Sigmoid colon (tissue), 7 donors: ENCODE results near the gene FTO. TPM values are rescaled to one million over a fixed set of nuclear protein-coding genes. Genes with fewer than 3 reads are reported as not detected.

Source experiments
- DNase-seq: peaks from one replicate; pipeline ENCODE4 v3.0.0-alpha.2; 2019
- H3K27ac ChIP-seq, 4 donors: fragments of 200-600 bp; sonication (generic); one replicate each; pipeline ENCODE4 v1.5.1; 2016 to 2019; ENCODE audit warnings: mild to moderate bottlenecking in 1 of 4
- H3K27me3 ChIP-seq, 3 donors: fragments of 200-600 bp; sonication (generic); one replicate each; pipeline ENCODE4 v1.5.1; 2019; ENCODE audit warnings: mild to moderate bottlenecking in 1 of 3
- H3K36me3 ChIP-seq, 4 donors: fragments of 200-600 bp; sonication (generic); one replicate each; pipeline ENCODE4 v1.5.1; 2016 to 2019
- H3K4me1 ChIP-seq, 4 donors: fragments of 200-600 bp; sonication (generic); one replicate each; pipeline ENCODE4 v1.5.1; 2017 to 2019
- H3K4me3 ChIP-seq, 4 donors: fragments of 200-600 bp; sonication (generic); one replicate each; pipeline ENCODE4 v1.5.1; 2017 to 2019; ENCODE audit warnings: mild to moderate bottlenecking in 2 of 4, moderate library complexity in 1 of 4
- H3K9me3 ChIP-seq, 4 donors: fragments of 200-600 bp in 3 of 4; sonication (generic) in 3 of 4; one replicate each; pipeline versions ENCODE4 v1.5.1 to v1.6.1; 2013 to 2019
- CTCF ChIP-seq, 4 experiments: fragments of 450-650 bp in 3 of 4; fragments of 200-600 bp in 1 of 4; IDR thresholded peaks; one replicate each; pipeline ENCODE4 v1.5.1; 2016 to 2019; ENCODE audit warnings: antibody characterized with exemption in 4 of 4, mild to moderate bottlenecking in 3 of 4, moderate library complexity in 2 of 4
- EP300 ChIP-seq, 4 donors: sonication (generic); formaldehyde crosslinking; IDR thresholded peaks; one replicate each; pipeline ENCODE4 v1.6.1; 2017; ENCODE audit warnings: antibody characterized with exemption in 4 of 4
- POLR2A ChIP-seq, 2 donors: fragments of 450-650 bp; IDR thresholded peaks; one replicate each; pipeline ENCODE4 v1.6.1; 2016; ENCODE audit warnings: antibody characterized with exemption in 2 of 2, mild to moderate bottlenecking in 2 of 2, moderate library complexity in 2 of 2
- POLR2AphosphoS5 ChIP-seq, 4 donors: sonication (generic); formaldehyde crosslinking; IDR thresholded peaks; one replicate each; pipeline ENCODE4 v1.6.1; 2017; ENCODE audit warnings: antibody characterized with exemption in 4 of 4
- WGBS, 2 donors: extraction: QIAGEN DNeasy Blood & Tissue Kit; methylation state at CpG; one replicate each; pipeline ENCODE4 v1.1.7; 2013; 5-methylcytosine and 5-hydroxymethylcytosine counted together
- intact Hi-C: fragments of 100-400 bp; cut with DNase I; formaldehyde crosslinking; loops from one replicate; pipeline ENCODE4 v1.15.1; 2023
- polyA plus RNA-seq, 3 donors: library from polyadenylated mRNA; stranded (reverse); fragments of 200-250 nt; gene quantifications; one replicate each; pipeline ENCODE4 v1.2.3, GENCODE V29; 2013
- total RNA-seq, 4 donors: library from RNA; depleted of rRNA; stranded (reverse); fragments of >200 nt; gene quantifications; one replicate each; pipeline ENCODE4 v1.1.0, GENCODE V29; 2016
- donor health status: healthy with polysubstance abuse.
- donor health status: Bipolar disorder and iron deficiency.
- donor health status: healthy.

The FTO gene
- total and polyA plus RNA-seq, 7 donors: 9.9 to 97.2 (median 77.8) TPM

- WGBS, 2 donors: 80 to 96% methylated on average over 1 of the region's 1 CpG
- H3K4me1 ChIP-seq: peaks cover 0 to 19% (median 9%) of the 10 kb centered on the region in 4 donors
- DNase-seq: no peak
- no peak overlapping the region for H3K4me3 ChIP-seq
- no peaks in the 10 kb centered on the region for H3K9me3 ChIP-seq
- H3K27me3 ChIP-seq: no peaks in the 10 kb centered on the region
- no peaks in the 10 kb centered on the region for H3K36me3 ChIP-seq
- intact Hi-C loops: no loop called here
- no peak overlapping the region for H3K27ac ChIP-seq
- TF ChIP-seq CTCF (IDR thresholded peaks at IDR 0.05): no peak
- no peak for TF ChIP-seq EP300 (IDR thresholded peaks at IDR 0.05)
- TF ChIP-seq POLR2AphosphoS5 (IDR thresholded peaks at IDR 0.05): no peak
Measured at GRCh38 chr16:53925107-53925410, 221.1 kb downstream of the FTO start.

- Histone ChIP-seq H3K9me3 (no peaks in the 10 kb centered on the region), H3K27me3 (no peaks in the 10 kb centered on the region), H3K36me3 (no peaks in the 10 kb centered on the region), H3K27ac (no peak overlapping the region), H3K4me3 (no peak overlapping the region), H3K4me1 (peaks cover 0 to 19% (median 9%) of the 10 kb centered on the region in 4 donors)
- intact Hi-C loops: no loop called here
- no peak for DNase-seq
- WGBS, 2 donors: 88 to 93% methylated on average over 3 of the region's 3 CpGs
- no peak for TF ChIP-seq POLR2AphosphoS5 (IDR thresholded peaks at IDR 0.05)
- no peak for TF ChIP-seq POLR2A (IDR thresholded peaks at IDR 0.05)
- no peak for TF ChIP-seq EP300 (IDR thresholded peaks at IDR 0.05)
- no peak for TF ChIP-seq CTCF (IDR thresholded peaks at IDR 0.05)
Measured at GRCh38 chr16:53925526-53925925, 221.6 kb downstream of the FTO start.

- intact Hi-C loops: no loop called here
- H3K9me3 ChIP-seq: no peaks in the 10 kb centered on the region
- H3K4me1 ChIP-seq: peaks cover 0 to 19% (median 9%) of the 10 kb centered on the region in 4 donors
- no peak overlapping the region for H3K4me3 ChIP-seq
- no peaks in the 10 kb centered on the region for H3K27me3 ChIP-seq
- no peak for DNase-seq
- 94 to 97% methylated on average over 4 of the region's 4 CpGs for WGBS, 2 donors
- no peaks in the 10 kb centered on the region for H3K36me3 ChIP-seq
- TF ChIP-seq POLR2A (IDR thresholded peaks at IDR 0.05) (no peak), CTCF (IDR thresholded peaks at IDR 0.05) (no peak), EP300 (IDR thresholded peaks at IDR 0.05) (no peak), POLR2AphosphoS5 (IDR thresholded peaks at IDR 0.05) (no peak)
- H3K27ac ChIP-seq: no peak overlapping the region
Measured at GRCh38 chr16:53926209-53926608, 222.3 kb downstream of the FTO start.

- Histone ChIP-seq H3K27ac (no peak overlapping the region), H3K36me3 (peaks cover 0 to 9% (median 2%) of the 10 kb centered on the region in 4 donors), H3K4me1 (peaks cover 0 to 15% (median 4%) of the 10 kb centered on the region in 4 donors), H3K27me3 (no peaks in the 10 kb centered on the region), H3K4me3 (no peak overlapping the region), H3K9me3 (no peaks in the 10 kb centered on the region)
- TF ChIP-seq POLR2AphosphoS5 (IDR thresholded peaks at IDR 0.05) (no peak), POLR2A (IDR thresholded peaks at IDR 0.05) (no peak), CTCF (IDR thresholded peaks at IDR 0.05) (no peak), EP300 (IDR thresholded peaks at IDR 0.05) (no peak)
- 19 to 73% methylated on average over 2 of the region's 2 CpGs for WGBS, 2 donors
- DNase-seq: no peak
- intact Hi-C loops: no loop called here
Measured at GRCh38 chr16:53932975-53933374, 229.0 kb downstream of the FTO start.

GRCh38 chr16:53933407-53933806 is 229.5 kb downstream of the FTO start:
- no peak for TF ChIP-seq EP300 (IDR thresholded peaks at IDR 0.05)
- TF ChIP-seq POLR2AphosphoS5 (IDR thresholded peaks at IDR 0.05): no peak
- TF ChIP-seq CTCF (IDR thresholded peaks at IDR 0.05): no peak
- Histone ChIP-seq H3K9me3 (no peaks in the 10 kb centered on the region), H3K4me3 (no peak overlapping the region), H3K27me3 (no peaks in the 10 kb centered on the region), H3K27ac (no peak overlapping the region), H3K36me3 (peaks cover 0 to 9% (median 2%) of the 10 kb centered on the region in 4 donors), H3K4me1 (peaks cover 0 to 15% (median 4%) of the 10 kb centered on the region in 4 donors)
- no peak for DNase-seq
- WGBS, 2 donors: 43 to 60% methylated on average over 3 of the region's 3 CpGs
- intact Hi-C loops: no loop called here
